Measurements from ENCODE around the gene CIBAR2. TPM values are rescaled to one million over a fixed set of nuclear protein-coding genes. Genes with fewer than 3 reads are reported as not detected.

CIBAR2 gene
- total and polyA plus RNA-seq, 7 donors, result not detected

- no peak for TF ChIP-seq POLR2A (IDR thresholded peaks at IDR 0.05)
- H3K9me3 ChIP-seq, result no peaks in the 10 kb centered on the region
- no peaks in the 10 kb centered on the region for H3K27me3 ChIP-seq
- H3K27ac ChIP-seq, result no peak overlapping the region
- H3K4me3 ChIP-seq, result no peak overlapping the region
- DNase-seq, result no peak
- intact Hi-C loops (cut with DNase I), result loop anchor here (10.0 kb wide), 1 partner anchor 604 kb away; no protein-coding TSS in a partner anchor
- no peaks in the 10 kb centered on the region for H3K36me3 ChIP-seq
- H3K4me1 ChIP-seq, result peaks cover 0 to 8% (median 6%) of the 10 kb centered on the region in 4 donors
- WGBS, 2 donors, result 84 to 85% methylated on average over 9 of the region's 9 CpGs
Measured at GRCh38 chr16:85111184-85111583, 1.1 kb downstream of the CIBAR2 start.

GRCh38 chr16:85110105-85110504 lies 2.2 kb downstream of the CIBAR2 start:
- no peak overlapping the region for H3K27ac ChIP-seq
- no peak overlapping the region for H3K4me3 ChIP-seq
- intact Hi-C loops (cut with DNase I), result loop anchor here (10.0 kb wide), 1 partner anchor 605 kb away; no protein-coding TSS in a partner anchor
- TF ChIP-seq POLR2AphosphoS5 (IDR thresholded peaks at IDR 0.05) (no peak), EP300 (IDR thresholded peaks at IDR 0.05) (no peak), CTCF (IDR thresholded peaks at IDR 0.05) (no peak), POLR2A (IDR thresholded peaks at IDR 0.05) (no peak)
- 96% methylated on average over 19 of the region's 19 CpGs for WGBS, 2 donors
- DNase-seq, result no peak
- H3K36me3 ChIP-seq, result no peaks in the 10 kb centered on the region
- peaks cover 0 to 5% (median 2%) of the 10 kb centered on the region in 4 donors for H3K4me1 ChIP-seq
- no peaks in the 10 kb centered on the region for H3K9me3 ChIP-seq
- H3K27me3 ChIP-seq, result no peaks in the 10 kb centered on the region

- no peaks in the 10 kb centered on the region for H3K36me3 ChIP-seq
- 75 to 84% methylated on average over 11 of the region's 11 CpGs for WGBS, 2 donors
- H3K9me3 ChIP-seq, result no peaks in the 10 kb centered on the region
- no peaks in the 10 kb centered on the region for H3K27me3 ChIP-seq
- no peak overlapping the region for H3K4me3 ChIP-seq
- TF ChIP-seq CTCF (IDR thresholded peaks at IDR 0.05) (no peak), POLR2A (IDR thresholded peaks at IDR 0.05) (no peak), EP300 (IDR thresholded peaks at IDR 0.05) (no peak), POLR2AphosphoS5 (IDR thresholded peaks at IDR 0.05) (no peak)
- H3K4me1 ChIP-seq, result no peaks in the 10 kb centered on the region
- no peak overlapping the region for H3K27ac ChIP-seq
- intact Hi-C loops (cut with DNase I), result no loop called here
- DNase-seq, result no peak
Measured at GRCh38 chr16:85107532-85107931, 4.7 kb downstream of the CIBAR2 start.

GRCh38 chr16:85107083-85107482 lies 5.2 kb downstream of the CIBAR2 start:
- H3K36me3 ChIP-seq, result no peaks in the 10 kb centered on the region
- no peak overlapping the region for H3K27ac ChIP-seq
- H3K27me3 ChIP-seq, result no peaks in the 10 kb centered on the region
- DNase-seq, result no peak
- no peaks in the 10 kb centered on the region for H3K9me3 ChIP-seq
- intact Hi-C loops (cut with DNase I), result no loop called here
- 82 to 88% methylated on average over 9 of the region's 9 CpGs for WGBS, 2 donors
- no peak overlapping the region for H3K4me3 ChIP-seq
- TF ChIP-seq POLR2AphosphoS5 (IDR thresholded peaks at IDR 0.05) (no peak), EP300 (IDR thresholded peaks at IDR 0.05) (no peak), POLR2A (IDR thresholded peaks at IDR 0.05) (no peak), CTCF (IDR thresholded peaks at IDR 0.05) (no peak)
- H3K4me1 ChIP-seq, result no peaks in the 10 kb centered on the region

GRCh38 chr16:85105475-85105874 lies 6.8 kb downstream of the CIBAR2 start:
- H3K36me3 ChIP-seq, result no peaks in the 10 kb centered on the region
- H3K4me3 ChIP-seq, result no peak overlapping the region
- no peak for DNase-seq
- H3K4me1 ChIP-seq, result no peaks in the 10 kb centered on the region
- H3K9me3 ChIP-seq, result no peaks in the 10 kb centered on the region
- H3K27ac ChIP-seq, result no peak overlapping the region
- TF ChIP-seq POLR2AphosphoS5 (IDR thresholded peaks at IDR 0.05), result no peak
- no peak for TF ChIP-seq POLR2A (IDR thresholded peaks at IDR 0.05)
- TF ChIP-seq EP300 (IDR thresholded peaks at IDR 0.05), result no peak
- TF ChIP-seq CTCF (IDR thresholded peaks at IDR 0.05), result no peak
- intact Hi-C loops (cut with DNase I), result no loop called here
- no peaks in the 10 kb centered on the region for H3K27me3 ChIP-seq
- 59 to 74% methylated on average over 5 of the region's 5 CpGs for WGBS, 2 donors

Data from sigmoid colon (tissue), 7 donors.